Astrocyte of the cerebellum (primary cell): ENCODE results near the gene CELF4.

Experiments
- DNase-seq: peaks from one replicate; pipeline ENCODE4 v3.0.0-alpha.2; 2011; ENCODE audit warnings: low read depth
- H3K4me3 ChIP-seq: 2 replicates; pipeline ENCODE4 v1.5.1; 2011; ENCODE audit warnings: mild to moderate bottlenecking, low read depth, low read length, moderate library complexity
- in situ Hi-C: cut with HindIII; loops from 2 replicates; pipeline ENCODE4 v1.10.0; 2017; ENCODE audit warnings: low sequenced_read_pairs
- TF ChIP-seq, protein P1 (sequence below): IDR thresholded peaks from 2 replicates; pipeline ENCODE4 v1.5.1; 2012; ENCODE audit warnings: low read length, low read depth, moderate library complexity, mild to moderate bottlenecking; ENCODE audit errors: missing control alignments

CELF4 gene

GRCh38 chr18:37428288-37428974 is 137.2 kb downstream of the CELF4 start:
- in situ Hi-C loops = no loop called here
- DNase-seq = no peak
- TF ChIP-seq, protein P1, sequence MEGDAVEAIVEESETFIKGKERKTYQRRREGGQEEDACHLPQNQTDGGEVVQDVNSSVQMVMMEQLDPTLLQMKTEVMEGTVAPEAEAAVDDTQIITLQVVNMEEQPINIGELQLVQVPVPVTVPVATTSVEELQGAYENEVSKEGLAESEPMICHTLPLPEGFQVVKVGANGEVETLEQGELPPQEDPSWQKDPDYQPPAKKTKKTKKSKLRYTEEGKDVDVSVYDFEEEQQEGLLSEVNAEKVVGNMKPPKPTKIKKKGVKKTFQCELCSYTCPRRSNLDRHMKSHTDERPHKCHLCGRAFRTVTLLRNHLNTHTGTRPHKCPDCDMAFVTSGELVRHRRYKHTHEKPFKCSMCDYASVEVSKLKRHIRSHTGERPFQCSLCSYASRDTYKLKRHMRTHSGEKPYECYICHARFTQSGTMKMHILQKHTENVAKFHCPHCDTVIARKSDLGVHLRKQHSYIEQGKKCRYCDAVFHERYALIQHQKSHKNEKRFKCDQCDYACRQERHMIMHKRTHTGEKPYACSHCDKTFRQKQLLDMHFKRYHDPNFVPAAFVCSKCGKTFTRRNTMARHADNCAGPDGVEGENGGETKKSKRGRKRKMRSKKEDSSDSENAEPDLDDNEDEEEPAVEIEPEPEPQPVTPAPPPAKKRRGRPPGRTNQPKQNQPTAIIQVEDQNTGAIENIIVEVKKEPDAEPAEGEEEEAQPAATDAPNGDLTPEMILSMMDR = no peak
- H3K4me3 ChIP-seq = no peak overlapping the region

- no peak for DNase-seq
- in situ Hi-C loops = no loop called here
- TF ChIP-seq, protein P1 = no peak
- no peak overlapping the region for H3K4me3 ChIP-seq
These were observed 139.0 kb downstream of the CELF4 start for GRCh38 chr18:37426586-37426985.

GRCh38 chr18:37425222-37425621 is 140.4 kb downstream of the CELF4 start:
- in situ Hi-C loops = no loop called here
- no peak for DNase-seq
- H3K4me3 ChIP-seq = no peak overlapping the region
- TF ChIP-seq, protein P1 = no peak

GRCh38 chr18:37424507-37424906 is 141.1 kb downstream of the CELF4 start:
- DNase-seq = no peak
- TF ChIP-seq, protein P1 = no peak
- H3K4me3 ChIP-seq = no peak overlapping the region
- in situ Hi-C loops = no loop called here

DNA sequence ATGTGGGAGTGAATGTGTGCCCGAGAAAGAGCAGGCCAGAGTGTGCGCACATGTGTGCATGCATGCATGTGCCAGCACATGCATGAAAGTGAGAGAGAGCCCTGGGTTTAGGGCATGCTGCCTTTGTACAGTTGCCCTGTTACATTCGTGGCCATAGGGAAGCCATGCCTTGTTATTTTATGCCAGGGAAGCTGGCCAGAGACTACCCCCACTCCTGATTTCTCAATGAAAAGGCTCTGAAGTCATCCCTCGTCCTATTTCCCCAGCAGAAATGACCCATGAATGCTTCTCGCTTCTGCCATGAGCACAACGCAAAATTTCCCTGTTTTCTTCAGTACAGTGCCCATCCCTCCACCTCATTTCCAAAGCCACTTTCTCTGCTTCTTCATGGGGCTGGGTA is 143.0 kb downstream of the CELF4 start:
- no peak for DNase-seq
- no peak overlapping the region for H3K4me3 ChIP-seq
- in situ Hi-C loops = no loop called here
- TF ChIP-seq, protein P1 = no peak

GRCh38 chr18:37422116-37422515 is 143.5 kb downstream of the CELF4 start:
- TF ChIP-seq, protein P1 = no peak
- in situ Hi-C loops = no loop called here
- DNase-seq = no peak
- H3K4me3 ChIP-seq = no peak overlapping the region
